ENCODE measurements around the gene EPS8. TPM values are rescaled to one million over a fixed set of nuclear protein-coding genes. Genes with fewer than 3 reads are reported as not detected.

Gene EPS8
- total RNA-seq, 1 donor from 2014 or later, result 35.3 TPM

- TF ChIP-seq, protein P1, sequence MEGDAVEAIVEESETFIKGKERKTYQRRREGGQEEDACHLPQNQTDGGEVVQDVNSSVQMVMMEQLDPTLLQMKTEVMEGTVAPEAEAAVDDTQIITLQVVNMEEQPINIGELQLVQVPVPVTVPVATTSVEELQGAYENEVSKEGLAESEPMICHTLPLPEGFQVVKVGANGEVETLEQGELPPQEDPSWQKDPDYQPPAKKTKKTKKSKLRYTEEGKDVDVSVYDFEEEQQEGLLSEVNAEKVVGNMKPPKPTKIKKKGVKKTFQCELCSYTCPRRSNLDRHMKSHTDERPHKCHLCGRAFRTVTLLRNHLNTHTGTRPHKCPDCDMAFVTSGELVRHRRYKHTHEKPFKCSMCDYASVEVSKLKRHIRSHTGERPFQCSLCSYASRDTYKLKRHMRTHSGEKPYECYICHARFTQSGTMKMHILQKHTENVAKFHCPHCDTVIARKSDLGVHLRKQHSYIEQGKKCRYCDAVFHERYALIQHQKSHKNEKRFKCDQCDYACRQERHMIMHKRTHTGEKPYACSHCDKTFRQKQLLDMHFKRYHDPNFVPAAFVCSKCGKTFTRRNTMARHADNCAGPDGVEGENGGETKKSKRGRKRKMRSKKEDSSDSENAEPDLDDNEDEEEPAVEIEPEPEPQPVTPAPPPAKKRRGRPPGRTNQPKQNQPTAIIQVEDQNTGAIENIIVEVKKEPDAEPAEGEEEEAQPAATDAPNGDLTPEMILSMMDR (IDR thresholded peaks at IDR 0.05; ENCODE audit: insufficient read depth, low read length, severe bottlenecking), result no peak
- no peak for FAIRE-seq
Observed at GRCh38 chr12:15672671-15673270, 116.4 kb downstream of the EPS8 start.

DNA sequence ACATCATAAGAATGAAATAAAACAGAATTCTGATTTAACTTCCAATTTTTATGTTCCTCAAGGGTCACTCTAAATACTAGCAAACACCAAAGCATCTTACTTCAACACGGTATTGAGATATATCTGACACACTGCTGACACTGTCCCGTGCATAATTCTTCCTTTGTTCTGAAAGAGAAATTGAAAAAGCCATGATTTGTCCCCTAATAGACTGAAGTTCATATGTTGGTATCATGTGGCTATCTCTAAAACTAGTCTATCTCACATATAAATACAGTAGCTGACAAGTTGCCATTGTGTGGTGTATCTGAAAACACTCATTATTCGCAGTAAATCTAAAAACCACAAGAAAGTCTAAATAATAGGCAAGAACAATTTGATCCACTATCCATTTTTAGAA, 118.4 kb downstream of the EPS8 start:
- FAIRE-seq (no peak), DNase-seq (ENCODE audit: low read depth) (no peak)
- H3K4me3 ChIP-seq (ENCODE audit: low read depth, low read length), result no peak overlapping the region
- no peaks in the 10 kb centered on the region for H3K27me3 ChIP-seq (ENCODE audit: control insufficient read depth, insufficient read depth, low read length)
- TF ChIP-seq, protein P1 (IDR thresholded peaks at IDR 0.05; ENCODE audit: insufficient read depth, low read length, severe bottlenecking), result no peak
- H3K36me3 ChIP-seq (ENCODE audit: control insufficient read depth, insufficient read depth, low read length), result no peaks in the 10 kb centered on the region

More at GRCh38 chr12:15672671-15673270, 116.4 kb downstream of the EPS8 start:
- no peak overlapping the region for H3K4me3 ChIP-seq (ENCODE audit: low read depth, low read length)
- H3K27me3 ChIP-seq (ENCODE audit: control insufficient read depth, insufficient read depth, low read length), result no peaks in the 10 kb centered on the region
- no peak for DNase-seq (ENCODE audit: low read depth)
- H3K36me3 ChIP-seq (ENCODE audit: control insufficient read depth, insufficient read depth, low read length), result no peaks in the 10 kb centered on the region

DNA sequence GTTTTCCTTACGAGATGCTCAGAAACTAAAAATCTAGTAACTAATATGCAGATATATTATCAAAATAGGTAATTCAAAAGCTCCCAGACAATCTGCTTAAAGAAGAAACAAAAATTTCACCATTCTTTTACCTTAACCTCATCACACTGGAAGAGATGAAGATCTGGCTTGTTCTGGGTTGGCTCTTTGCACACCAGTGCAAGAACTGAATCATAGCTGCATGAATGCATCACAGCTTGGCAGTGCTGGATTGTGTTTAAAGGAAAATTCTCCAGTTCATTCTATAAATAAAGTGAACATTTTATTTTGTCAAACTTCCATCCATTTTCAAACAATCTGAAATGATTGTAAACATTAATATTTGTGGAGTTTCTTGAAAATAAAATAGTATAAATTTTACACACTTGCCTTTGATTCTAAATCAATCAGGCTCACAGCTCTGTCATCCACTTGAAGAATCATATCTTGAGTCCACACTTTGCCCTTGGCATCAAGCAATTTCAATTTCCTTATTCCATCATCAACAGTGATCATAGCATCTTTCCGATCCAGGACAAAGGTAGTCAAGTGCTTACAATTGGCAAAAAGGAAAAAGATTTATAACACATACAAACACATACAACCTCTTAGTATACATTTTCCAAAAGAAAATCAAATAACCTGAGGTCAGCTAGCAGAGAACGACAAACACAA, 119.8 kb downstream of the EPS8 start:
- DNase-seq (ENCODE audit: low read depth), result no peak
- no peaks in the 10 kb centered on the region for H3K36me3 ChIP-seq (ENCODE audit: control insufficient read depth, insufficient read depth, low read length)
- no peaks in the 10 kb centered on the region for H3K27me3 ChIP-seq (ENCODE audit: control insufficient read depth, insufficient read depth, low read length)
- H3K4me3 ChIP-seq (ENCODE audit: low read depth, low read length), result no peak overlapping the region
- FAIRE-seq, result no peak
- TF ChIP-seq, protein P1 (IDR thresholded peaks at IDR 0.05; ENCODE audit: insufficient read depth, low read length, severe bottlenecking), result no peak

DNA sequence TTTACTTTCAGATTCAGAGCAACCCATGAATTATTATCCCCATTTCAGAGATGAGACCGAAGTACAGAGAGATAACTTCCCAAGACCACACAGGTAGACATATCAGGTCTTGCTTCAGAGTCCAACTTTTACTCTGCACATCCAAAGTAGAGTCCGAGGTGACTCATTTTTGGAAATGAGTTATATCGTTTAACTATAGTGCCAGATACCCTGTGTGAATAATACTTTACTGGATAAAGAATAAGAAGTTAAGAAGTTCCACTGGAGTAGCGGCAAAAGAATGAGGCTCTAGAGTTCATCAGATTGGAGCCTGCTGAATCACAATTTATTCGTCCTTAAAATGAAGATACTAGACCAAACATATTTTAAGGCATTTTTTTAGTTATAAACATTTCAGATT, 124.7 kb downstream of the EPS8 start:
- no peaks in the 10 kb centered on the region for H3K27me3 ChIP-seq (ENCODE audit: control insufficient read depth, insufficient read depth, low read length)
- no peaks in the 10 kb centered on the region for H3K36me3 ChIP-seq (ENCODE audit: control insufficient read depth, insufficient read depth, low read length)
- FAIRE-seq, result no peak
- no peak overlapping the region for H3K4me3 ChIP-seq (ENCODE audit: low read depth, low read length)
- TF ChIP-seq, protein P1 (IDR thresholded peaks at IDR 0.05; ENCODE audit: insufficient read depth, low read length, severe bottlenecking), result no peak
- DNase-seq (ENCODE audit: low read depth), result peak; percentile 27

DNA sequence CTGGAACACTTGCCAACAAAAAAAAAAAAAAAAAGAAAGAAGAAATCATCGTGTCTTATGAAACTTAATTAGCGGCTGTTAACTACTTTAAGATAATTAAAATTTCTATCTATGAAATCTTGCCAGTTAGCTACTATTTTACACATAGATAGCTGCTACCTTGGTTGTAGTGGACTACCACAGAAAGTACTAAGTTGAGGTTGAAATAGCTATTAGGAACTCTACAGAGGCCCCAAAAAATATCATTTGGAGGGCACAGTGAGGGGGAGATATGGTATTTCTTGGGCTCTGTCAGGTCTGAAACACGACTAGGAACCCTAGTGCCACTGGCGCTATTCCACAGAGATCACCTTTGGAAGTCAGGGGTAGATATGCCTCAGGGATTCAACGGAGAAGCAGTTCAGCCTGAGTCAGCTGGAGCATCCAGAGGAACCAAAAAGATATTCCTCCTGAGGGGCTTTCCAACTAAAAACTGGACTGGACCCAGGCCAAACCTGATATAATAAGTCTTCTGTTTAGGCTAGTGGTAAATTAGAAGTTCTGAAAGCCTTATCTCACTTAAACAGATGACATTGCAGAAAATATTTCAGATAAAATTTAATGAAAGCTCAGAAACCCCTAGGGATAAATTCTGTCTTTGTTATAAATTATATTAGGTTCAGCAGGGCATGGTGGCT, 126.1 kb downstream of the EPS8 start:
- peak; percentile 11 for DNase-seq (ENCODE audit: low read depth)
- H3K4me3 ChIP-seq (ENCODE audit: low read depth, low read length), result no peak overlapping the region
- FAIRE-seq, result no peak
- H3K27me3 ChIP-seq (ENCODE audit: control insufficient read depth, insufficient read depth, low read length), result no peaks in the 10 kb centered on the region
- TF ChIP-seq, protein P1 (IDR thresholded peaks at IDR 0.05; ENCODE audit: insufficient read depth, low read length, severe bottlenecking), result no peak
- H3K36me3 ChIP-seq (ENCODE audit: control insufficient read depth, insufficient read depth, low read length), result no peaks in the 10 kb centered on the region
